ENCODE data around the gene FGF12. TPM values are rescaled to one million over a fixed set of nuclear protein-coding genes. Genes with fewer than 3 reads are reported as not detected.

Gene FGF12
- total and polyA plus RNA-seq, 2 of the 13 experiments (the other 11 are each of a cell fraction or from before 2014, with no cell fraction given) = 0.07 TPM; not detected in 1

- no peaks in the 10 kb centered on the region for H3K4me1 ChIP-seq (ENCODE audit: insufficient read depth, low read length)
- DNase-seq (ENCODE audit: low spot score) (no peak), FAIRE-seq (no peak), ATAC-seq (peak; percentile 47)
- no peaks in the 10 kb centered on the region for H3K9me3 ChIP-seq (ENCODE audit: low read length)
- ChIA-PET CTCF (ENCODE audit: low intra/inter-chr PET ratio, low total read pairs) (no interaction called here), POLR2A (no interaction called here)
- no peaks in the 10 kb centered on the region for H4K20me1 ChIP-seq (ENCODE audit: insufficient read depth, low read length)
- intact Hi-C loops (cut with micrococcal nuclease; ENCODE audit: unreplicated experiment) (no loop called here), in situ Hi-C loops (cut with HindIII; ENCODE audit: extremely low pct_ligation_motif_present, low pct_unique_long_range_greater_than_20kb) (no loop called here)
- 17% methylated on average over 33 of the region's 50 CpGs for WGBS (ENCODE audit: low lambda C conversion rate)
- H3K4me2 ChIP-seq (ENCODE audit: low read depth, low read length) = no peak overlapping the region
- BruUV-seq (replicated peaks) = no TSS peak
- TF ChIP-seq ZNF12 (CRISPR knock-in tag; IDR thresholded peaks at IDR 0.05) (no peak), ZNF878 (CRISPR knock-in tag; IDR thresholded peaks at IDR 0.05) (no peak), ZHX1 (CRISPR knock-in tag; IDR thresholded peaks at IDR 0.05; ENCODE audit: low read depth) (no peak), ZNF781 (CRISPR knock-in tag; IDR thresholded peaks at IDR 0.05; ENCODE audit: borderline replicate concordance, not compliant biosample characterization) (no peak), MZF1 (CRISPR knock-in tag; IDR thresholded peaks at IDR 0.05; ENCODE audit: borderline replicate concordance) (no peak), SIN3A (IDR thresholded peaks at IDR 0.05; ENCODE audit: borderline replicate concordance, low read depth, low read length) (no peak), POLR2A (IDR thresholded peaks at IDR 0.05; ENCODE audit: insufficient read depth in 1 of 2, low read depth in 2 of 2, low read length in 2 of 2) (no peak), KLF9 (CRISPR knock-in tag; IDR thresholded peaks at IDR 0.05; ENCODE audit: low read depth) (no peak)
- TF ChIP-seq, protein P1, sequence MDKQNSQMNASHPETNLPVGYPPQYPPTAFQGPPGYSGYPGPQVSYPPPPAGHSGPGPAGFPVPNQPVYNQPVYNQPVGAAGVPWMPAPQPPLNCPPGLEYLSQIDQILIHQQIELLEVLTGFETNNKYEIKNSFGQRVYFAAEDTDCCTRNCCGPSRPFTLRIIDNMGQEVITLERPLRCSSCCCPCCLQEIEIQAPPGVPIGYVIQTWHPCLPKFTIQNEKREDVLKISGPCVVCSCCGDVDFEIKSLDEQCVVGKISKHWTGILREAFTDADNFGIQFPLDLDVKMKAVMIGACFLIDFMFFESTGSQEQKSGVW (CRISPR knock-in tag; IDR thresholded peaks at IDR 0.05; ENCODE audit: borderline replicate concordance) = no peak
- no peak overlapping the region for H3K4me3 ChIP-seq (replicated peaks in 1 of 3; ENCODE audit: insufficient read depth in 1 of 3, low read depth in 2 of 3, low read length in 3 of 3)
- H3K27me3 ChIP-seq (ENCODE audit: control insufficient read depth in 1 of 2, insufficient read depth in 2 of 2, low read length in 2 of 2) = peaks cover 0 to 46% of the 10 kb centered on the region in 2 experiments
- H3K36me3 ChIP-seq (replicated peaks in 1 of 2; ENCODE audit: control insufficient read depth in 1 of 2, insufficient read depth in 2 of 2, low read length in 2 of 2) = no peaks in the 10 kb centered on the region
- H3K79me2 ChIP-seq (ENCODE audit: insufficient read depth, low read length) = no peaks in the 10 kb centered on the region
- no peak overlapping the region for H2AFZ ChIP-seq (ENCODE audit: low read length)
- no peak overlapping the region for H3K9ac ChIP-seq (ENCODE audit: insufficient read depth, low read depth, low read length)
- H3K27ac ChIP-seq (ENCODE audit: extremely low read length, insufficient read depth, low read length) = no peak overlapping the region
These were observed 319.2 kb downstream of the FGF12 start for GRCh38 chr3:192408007-192408646.

Measured in HepG2 (cell line).